Epithelial cell of esophagus (primary cell): Measurements from ENCODE around the gene IDS.
A peak's percentile ranks its signal among the peaks of the same experiment; 100 is the strongest.

Experiments used
- DNase-seq: peaks from one replicate; pipeline ENCODE4 v3.0.0; 2010; ENCODE audit warnings: low read depth
- H3K4me3 ChIP-seq: 2 replicates; pipeline ENCODE4 v1.5.1; 2011; ENCODE audit warnings: mild to moderate bottlenecking, low read length, control low read depth
- TF ChIP-seq, protein P1 (sequence below): IDR thresholded peaks from 2 replicates; pipeline ENCODE4 v1.5.1; 2011; ENCODE audit warnings: low read depth, mild to moderate bottlenecking, low read length, control low read depth, inconsistent platforms; ENCODE audit not compliant: insufficient read depth; ENCODE audit errors: missing control alignments

The IDS gene

DNA sequence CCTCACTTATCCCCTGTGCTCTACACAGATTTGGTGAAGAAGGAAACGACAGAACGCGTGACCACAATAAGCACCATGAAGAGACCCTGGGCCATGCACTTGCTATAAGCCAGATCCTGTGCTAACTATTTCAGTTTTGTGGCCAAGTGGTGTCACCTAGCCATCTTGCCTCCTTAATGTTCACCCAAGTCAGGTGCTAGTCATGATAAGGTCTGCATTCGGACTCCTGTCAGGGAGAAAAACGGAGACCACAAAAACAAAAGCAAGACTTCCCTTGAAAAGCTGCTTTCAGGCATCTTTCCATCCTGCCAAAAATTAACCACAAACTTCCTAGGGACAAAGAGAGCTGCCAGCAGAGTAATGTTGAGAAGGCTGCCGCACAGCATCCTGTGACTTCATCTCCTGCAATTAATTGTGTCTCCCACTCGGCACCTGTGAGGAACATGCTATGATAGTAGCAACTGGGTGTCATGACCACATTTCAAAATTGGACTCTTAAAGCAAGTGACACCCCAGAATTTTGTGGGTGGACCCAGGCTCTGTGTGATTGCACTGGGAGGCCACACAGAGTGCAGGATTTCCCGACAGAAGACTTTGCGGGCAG is 8.8 kb upstream of the IDS start:
- H3K4me3 ChIP-seq = no peak overlapping the region
- TF ChIP-seq, protein P1, sequence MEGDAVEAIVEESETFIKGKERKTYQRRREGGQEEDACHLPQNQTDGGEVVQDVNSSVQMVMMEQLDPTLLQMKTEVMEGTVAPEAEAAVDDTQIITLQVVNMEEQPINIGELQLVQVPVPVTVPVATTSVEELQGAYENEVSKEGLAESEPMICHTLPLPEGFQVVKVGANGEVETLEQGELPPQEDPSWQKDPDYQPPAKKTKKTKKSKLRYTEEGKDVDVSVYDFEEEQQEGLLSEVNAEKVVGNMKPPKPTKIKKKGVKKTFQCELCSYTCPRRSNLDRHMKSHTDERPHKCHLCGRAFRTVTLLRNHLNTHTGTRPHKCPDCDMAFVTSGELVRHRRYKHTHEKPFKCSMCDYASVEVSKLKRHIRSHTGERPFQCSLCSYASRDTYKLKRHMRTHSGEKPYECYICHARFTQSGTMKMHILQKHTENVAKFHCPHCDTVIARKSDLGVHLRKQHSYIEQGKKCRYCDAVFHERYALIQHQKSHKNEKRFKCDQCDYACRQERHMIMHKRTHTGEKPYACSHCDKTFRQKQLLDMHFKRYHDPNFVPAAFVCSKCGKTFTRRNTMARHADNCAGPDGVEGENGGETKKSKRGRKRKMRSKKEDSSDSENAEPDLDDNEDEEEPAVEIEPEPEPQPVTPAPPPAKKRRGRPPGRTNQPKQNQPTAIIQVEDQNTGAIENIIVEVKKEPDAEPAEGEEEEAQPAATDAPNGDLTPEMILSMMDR = no peak
- DNase-seq = no peak

- peak; percentile 72 for DNase-seq
- no peak overlapping the region for H3K4me3 ChIP-seq
- TF ChIP-seq, protein P1 = peak; percentile 69
These were observed 7.2 kb upstream of the IDS start for GRCh38 chrX:149512225-149512885.

GRCh38 chrX:149511081-149511480 is 6.0 kb upstream of the IDS start:
- TF ChIP-seq, protein P1 = no peak
- peak; percentile 82 for DNase-seq
- H3K4me3 ChIP-seq = no peak overlapping the region

DNA sequence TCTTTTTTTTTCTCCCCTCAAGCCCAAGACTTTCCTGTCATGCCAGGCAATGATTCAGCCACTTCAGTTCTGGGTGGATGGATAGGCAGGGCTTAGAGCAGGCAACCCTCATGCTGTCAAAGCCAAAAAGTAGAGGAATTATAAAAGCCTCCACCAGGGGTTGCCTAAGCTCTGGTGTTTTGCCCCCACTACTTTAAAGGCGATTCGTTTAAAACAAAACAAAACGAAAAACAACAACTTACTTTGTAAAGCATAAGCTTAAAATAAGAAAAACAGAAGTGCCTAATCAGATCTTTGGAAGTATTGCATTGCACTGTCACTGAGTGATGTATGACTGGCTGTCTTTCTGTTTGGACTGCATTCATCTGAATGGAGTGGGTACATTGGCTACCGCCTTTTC is 5.3 kb upstream of the IDS start:
- TF ChIP-seq, protein P1 = peak; percentile 27
- no peak for DNase-seq

GRCh38 chrX:149508467-149508866 is 3.4 kb upstream of the IDS start:
- no peak overlapping the region for H3K4me3 ChIP-seq
- DNase-seq = no peak
- TF ChIP-seq, protein P1 = no peak

More for the DNA sequence above, 5.3 kb upstream of the IDS start:
- H3K4me3 ChIP-seq = no peak overlapping the region

GRCh38 chrX:149506349-149506748 is 1.2 kb upstream of the IDS start:
- H3K4me3 ChIP-seq = no peak overlapping the region
- TF ChIP-seq, protein P1 = no peak
- DNase-seq = peak; percentile 48

DNA sequence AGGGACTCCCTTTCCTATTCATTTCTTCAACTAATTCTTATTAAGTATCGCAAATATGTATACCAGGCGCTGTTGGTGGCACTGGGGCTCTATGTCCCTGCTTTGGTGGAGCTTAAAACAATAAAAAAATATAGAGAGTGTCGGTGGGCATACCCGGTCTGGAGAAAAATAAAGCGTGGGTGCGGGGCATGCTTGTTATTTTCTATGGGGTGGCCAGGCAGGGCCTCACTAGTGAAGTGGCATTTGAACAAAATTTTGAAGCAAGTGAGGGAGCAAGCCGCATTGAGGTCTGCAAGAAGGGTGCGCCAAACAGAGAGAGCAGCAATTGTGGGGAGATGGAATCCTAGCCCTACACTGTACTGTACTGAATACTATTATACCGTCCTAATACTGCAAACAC is 565 bp upstream of the IDS start:
- TF ChIP-seq, protein P1 = no peak
- no peak overlapping the region for H3K4me3 ChIP-seq
- DNase-seq = no peak
